ENCODE measurements around the gene CCDC73.
"Not testable (repeated sequence)": the region's sequence is repeated elsewhere in the genome, so short reads cannot be mapped to it uniquely, and the experiment has no call there.

CCDC73 gene

GRCh38 chr11:32705309-32706033 lies 89.0 kb downstream of the CCDC73 start:
- DNase-seq (ENCODE audit: low spot score): no peak

GRCh38 chr11:32704775-32705174 lies 89.7 kb downstream of the CCDC73 start:
- DNase-seq (ENCODE audit: low spot score): no peak

GRCh38 chr11:32704261-32704660 lies 90.2 kb downstream of the CCDC73 start:
- DNase-seq (ENCODE audit: low spot score): no peak

DNA sequence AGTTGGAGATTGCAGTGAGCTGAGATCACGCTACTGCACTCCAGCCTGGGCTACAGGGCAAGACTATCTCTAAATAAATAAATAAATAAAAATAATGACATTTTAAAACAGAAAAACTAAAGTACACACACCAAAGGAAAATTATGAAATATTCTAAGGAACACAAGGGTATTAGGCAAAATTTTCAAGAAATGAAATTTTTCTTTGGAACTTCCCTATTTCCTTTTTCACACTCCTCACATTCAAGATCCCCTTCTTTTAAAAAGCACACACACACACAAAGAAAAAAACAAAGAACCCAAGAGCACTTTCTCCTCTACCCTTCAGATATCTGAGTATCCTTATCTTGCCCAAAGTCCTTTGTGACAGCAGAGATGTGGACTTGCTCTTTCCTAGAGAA lies 92.8 kb downstream of the CCDC73 start:
- DNase-seq (ENCODE audit: low spot score): no peak

DNA sequence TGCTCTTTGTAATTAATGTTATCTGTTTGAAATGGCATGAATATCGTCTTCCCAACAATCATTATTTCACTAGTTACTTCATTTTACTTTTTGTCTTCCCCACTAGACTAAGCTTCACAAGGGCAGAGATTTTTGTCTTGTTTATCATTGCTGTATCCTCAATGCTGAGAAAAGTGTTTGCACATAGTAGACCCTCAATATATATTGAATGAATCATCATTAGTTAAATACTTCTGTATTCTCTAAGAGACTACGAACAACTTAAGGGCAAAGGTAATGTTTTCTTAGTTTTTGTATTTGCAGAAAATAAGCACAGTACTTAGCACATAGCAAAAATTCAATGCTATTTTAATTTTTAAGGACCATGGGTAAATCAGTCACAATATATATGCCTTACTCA lies 95.9 kb downstream of the CCDC73 start:
- DNase-seq (ENCODE audit: low spot score): no peak

DNA sequence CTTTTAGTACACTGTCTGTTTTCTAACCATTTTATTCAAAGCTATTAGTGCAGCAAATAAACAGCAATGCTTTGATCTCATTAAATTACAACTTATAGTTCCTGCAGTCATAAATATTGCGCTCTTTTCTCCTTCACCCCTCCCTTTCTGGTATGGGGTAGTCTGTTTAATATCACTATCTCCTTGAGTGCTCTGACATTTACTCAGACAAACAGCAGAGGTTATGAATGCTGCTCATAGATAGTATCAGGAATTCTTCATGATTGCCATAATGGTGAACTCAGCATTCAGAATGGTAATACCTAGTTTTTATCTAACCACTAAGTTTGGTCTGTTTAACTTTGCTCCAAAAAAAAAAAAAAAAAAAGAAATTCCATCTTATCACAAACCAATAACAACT lies 123.4 kb downstream of the CCDC73 start:
- DNase-seq (ENCODE audit: low spot score): no peak

DNA sequence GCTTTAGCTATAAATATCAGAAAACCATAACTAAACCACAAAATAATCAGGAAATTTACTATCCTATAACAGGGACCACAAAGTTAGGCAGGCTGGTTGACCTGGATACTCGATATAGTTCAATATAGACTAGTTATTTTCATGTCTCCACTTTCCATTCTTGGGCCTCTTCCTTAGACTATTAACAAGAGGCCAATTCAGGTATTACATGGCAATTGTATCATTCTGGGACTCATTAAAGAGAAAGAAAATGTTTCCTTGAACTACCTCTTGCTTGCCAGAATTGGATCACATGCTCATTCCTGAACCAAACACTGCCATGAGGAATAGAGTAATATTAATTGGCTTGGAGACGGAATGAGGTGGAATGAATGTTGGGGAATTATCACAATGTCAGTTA lies 134.8 kb downstream of the CCDC73 start:
- DNase-seq (ENCODE audit: low spot score): no peak

DNA sequence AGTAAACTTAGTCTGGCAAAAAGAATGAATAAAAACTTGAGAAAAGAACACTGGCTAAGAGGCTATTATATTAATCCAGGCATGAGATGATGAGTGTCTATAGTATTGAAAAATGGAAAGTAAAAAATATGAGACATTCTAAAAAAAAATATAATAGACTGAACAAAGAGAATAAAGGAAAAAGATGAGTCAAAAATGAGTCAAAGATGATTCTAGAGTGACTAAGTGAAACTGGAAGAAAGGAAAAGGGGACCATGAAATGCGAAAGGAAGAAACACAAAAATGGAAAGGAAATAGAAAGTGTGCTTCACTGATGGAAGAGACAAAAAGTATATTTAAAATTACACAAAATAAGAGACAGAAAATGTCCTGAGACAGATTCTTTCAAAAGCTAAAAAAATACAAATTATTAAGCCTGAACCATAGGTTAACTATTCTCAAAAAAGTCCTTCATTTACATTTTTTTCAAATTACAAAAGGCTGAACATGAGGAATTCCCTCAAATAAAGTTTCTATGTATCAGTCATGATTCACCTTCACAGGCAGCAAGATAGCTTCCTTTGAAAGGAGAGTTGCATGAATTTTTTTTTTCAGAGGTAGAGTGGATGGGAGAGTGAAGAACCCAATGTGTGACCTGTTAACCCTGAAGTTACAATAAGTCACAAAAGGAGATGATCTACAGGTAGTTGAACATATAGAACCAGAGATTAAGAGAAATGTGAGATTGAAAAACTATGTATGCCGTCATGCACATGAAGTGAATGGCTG lies 135.6 kb downstream of the CCDC73 start:
- DNase-seq (ENCODE audit: low spot score): no peak

- no peak for DNase-seq (ENCODE audit: low spot score)
Observed at GRCh38 chr11:32643526-32643925, 150.9 kb downstream of the CCDC73 start.

DNA sequence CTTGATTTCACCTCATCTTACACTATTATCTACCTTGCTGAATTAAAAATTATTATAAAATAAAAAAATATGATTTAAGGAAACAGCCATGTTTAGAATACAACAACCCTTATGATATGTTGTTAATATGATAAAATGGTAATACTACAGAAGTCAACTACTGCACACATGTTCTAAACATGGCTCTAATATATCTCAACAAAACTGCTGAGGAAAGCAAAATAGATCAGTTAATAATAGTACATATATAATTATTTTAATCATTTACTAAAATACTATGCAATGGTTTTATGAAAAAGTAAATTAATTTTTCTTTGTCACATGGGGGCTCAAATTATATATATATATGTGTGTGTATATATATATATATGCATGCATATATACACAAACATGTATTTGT lies 153.1 kb downstream of the CCDC73 start:
- no peak for DNase-seq (ENCODE audit: low spot score)

DNA sequence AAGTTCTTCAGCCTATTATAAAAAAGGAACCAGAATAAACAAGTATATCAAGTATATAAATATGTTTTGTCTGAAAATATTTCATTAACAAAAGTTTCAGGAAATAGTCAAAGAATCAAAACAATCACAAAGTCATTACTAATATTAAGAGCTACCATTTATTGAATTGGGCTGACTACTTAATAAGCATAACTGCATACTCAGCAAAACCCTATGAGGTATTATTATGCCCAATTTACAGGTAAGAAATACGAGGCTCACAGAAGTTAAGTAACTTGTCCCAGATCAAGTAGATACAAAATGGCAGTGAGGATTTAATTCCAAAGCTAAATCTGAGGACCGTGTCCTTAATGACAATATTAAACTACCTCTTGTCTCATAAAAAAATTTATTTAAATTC lies 158.6 kb downstream of the CCDC73 start:
- no peak for DNase-seq (ENCODE audit: low spot score)

DNA sequence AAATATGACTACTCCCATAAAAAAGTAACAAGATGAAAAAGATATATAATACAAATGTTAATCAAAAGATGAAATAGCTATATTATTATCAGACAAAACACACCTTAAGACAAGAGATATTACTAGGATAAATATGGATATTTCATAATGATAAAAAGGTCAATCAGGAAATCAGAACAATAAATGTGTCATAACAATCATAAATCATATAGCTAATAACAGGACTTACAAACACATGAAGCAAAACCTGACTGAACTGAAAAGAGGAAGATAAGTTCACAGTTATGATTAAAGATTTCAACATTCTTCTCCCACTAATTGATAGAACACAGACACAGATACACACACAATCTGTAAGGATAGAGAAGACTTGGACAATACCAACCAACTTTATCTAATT lies 163.6 kb downstream of the CCDC73 start:
- no peak for DNase-seq (ENCODE audit: low spot score)

GRCh38 chr11:32616903-32617302 lies 177.6 kb downstream of the CCDC73 start:
- DNase-seq (ENCODE audit: low spot score): no peak

GRCh38 chr11:32615422-32615821 lies 179.0 kb downstream of the CCDC73 start:
- DNase-seq (ENCODE audit: low spot score): no peak

- DNase-seq (ENCODE audit: low spot score): no peak
Observed at GRCh38 chr11:32613500-32614151, 180.8 kb downstream of the CCDC73 start.

GRCh38 chr11:32610797-32611352 lies 183.6 kb downstream of the CCDC73 start:
- DNase-seq (ENCODE audit: low spot score): no peak

DNA sequence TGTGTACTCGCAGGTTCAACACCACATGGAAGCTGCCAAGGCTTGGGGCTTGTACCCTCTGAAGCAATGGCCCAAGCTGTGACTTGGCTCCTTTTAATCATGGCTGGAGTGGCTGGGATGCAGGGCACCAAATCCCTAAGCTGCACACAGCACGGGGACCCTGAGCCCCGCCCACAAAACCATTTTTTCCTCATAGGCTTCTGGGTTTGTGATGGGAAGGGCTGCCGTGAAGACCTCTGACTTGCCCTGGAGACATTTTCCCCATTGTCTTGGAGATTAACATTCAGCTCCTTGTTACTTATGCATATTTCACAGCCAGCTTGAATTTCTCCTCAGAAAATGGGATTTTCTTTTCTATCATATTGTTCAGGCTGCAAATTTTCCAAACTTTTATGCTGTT lies 185.6 kb downstream of the CCDC73 start:
- DNase-seq (ENCODE audit: low spot score): not testable (repeated sequence)

DNA sequence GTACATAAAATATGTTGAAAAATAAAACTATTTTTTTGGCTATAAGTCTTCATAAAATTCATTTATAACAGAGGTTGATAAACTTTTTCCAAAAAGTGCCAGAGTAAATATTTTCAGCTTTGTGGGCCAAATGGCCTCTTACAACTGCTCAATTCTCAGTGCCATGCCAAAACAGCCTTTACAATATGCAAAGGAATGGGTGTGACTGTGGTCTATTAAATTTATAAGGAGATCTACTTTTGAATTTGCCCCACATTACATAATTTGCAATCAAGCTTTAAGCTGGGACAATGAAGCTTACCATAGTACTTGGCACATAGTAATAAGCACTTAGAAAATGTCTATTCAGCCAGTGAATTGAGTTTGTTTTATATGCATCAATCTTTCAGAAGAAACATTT lies 188.2 kb downstream of the CCDC73 start:
- no peak for DNase-seq (ENCODE audit: low spot score)

DNA sequence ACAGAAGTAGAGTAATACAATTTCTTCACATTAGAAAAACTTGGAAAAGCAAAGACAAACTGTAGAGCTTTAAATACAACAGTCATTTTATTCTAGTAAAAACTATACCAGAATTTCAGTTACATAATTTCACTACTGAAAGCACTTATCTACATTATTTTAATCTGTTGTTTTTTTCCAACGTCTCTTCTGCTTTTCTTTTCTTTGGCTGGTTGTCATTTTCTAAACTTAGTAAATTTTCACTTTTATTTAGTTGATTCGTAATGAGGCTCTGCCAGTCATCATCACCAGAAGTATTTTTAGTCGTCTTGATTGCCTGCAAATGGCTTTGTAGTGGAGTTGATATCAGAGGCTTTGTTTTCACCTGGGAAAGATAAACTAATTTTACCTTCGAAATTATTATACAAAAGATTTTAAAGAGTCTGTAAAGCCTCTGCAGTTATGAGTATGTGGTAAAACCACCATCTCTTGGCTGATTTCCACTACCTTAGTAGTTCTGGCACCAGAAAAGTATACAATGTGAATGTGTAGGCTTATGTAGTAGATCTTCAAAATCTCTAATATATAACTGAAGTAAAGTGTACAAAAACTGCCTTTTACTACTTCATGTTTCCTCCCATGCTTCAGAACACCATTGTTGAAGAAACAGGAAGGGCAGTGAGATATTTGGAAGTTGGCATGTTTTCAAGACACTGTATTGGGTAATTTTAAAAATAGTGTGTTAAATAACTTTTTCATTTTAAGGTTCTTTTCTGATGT lies 191.6 kb downstream of the CCDC73 start:
- DNase-seq (ENCODE audit: low spot score): no peak

DNA sequence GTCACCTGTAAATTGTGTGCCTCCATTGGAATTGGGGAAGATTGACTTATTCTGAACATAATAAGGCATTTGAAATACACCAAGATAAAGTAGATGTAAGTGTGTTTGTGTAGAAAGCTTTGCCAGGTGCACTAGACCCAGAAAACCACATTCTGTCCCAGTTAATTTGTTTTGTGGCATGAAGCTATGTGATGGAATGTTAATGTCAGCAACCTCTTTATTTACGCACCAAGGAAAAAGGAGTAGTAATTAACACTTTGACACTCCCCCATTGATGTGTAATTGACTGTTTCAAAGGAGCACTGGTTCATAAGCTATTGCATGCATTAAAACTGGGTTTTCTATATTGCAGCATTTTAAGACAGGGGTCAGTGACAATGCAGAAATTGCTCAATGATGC lies 196.5 kb downstream of the CCDC73 start:
- no peak for DNase-seq (ENCODE audit: low spot score)

- DNase-seq (ENCODE audit: low spot score): not testable (repeated sequence)
Observed at GRCh38 chr11:32596114-32596513, 198.3 kb downstream of the CCDC73 start.

DNA sequence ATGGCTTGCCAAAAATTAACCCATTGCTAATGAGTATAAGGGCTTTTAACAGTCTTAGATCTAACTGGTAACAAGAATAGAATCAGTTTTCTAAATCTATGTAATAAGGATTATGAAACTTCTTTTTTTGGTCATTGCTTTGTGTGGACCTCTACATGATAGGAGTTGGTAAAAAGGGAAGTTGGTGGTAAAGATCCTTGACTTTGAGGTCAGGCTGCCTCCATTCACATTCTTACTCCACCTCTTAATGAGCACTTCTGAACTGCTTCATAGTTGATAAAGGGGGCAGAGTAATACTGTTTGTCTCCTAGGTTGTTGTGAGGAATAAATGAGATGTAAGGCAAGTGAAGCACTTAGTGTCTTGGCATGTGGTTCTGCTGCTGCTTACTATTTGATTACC lies 200.2 kb downstream of the CCDC73 start:
- DNase-seq (ENCODE audit: low spot score): no peak

All from AG20443 (cell line).